Esophagus squamous epithelium (tissue), 5 donors: Measurements from ENCODE around the gene MRGPRD. TPM values are rescaled to one million over a fixed set of nuclear protein-coding genes. Genes with fewer than 3 reads are reported as not detected.

Experiments used
- DNase-seq: peaks from one replicate; lab custom pipeline; 2025; lab: John Stamatoyannopoulos, UW
- H3K27ac ChIP-seq, 4 donors: fragments of 200-600 bp; sonication (generic); one replicate each; pipeline ENCODE4 v1.5.1; 2016 to 2019; ENCODE audit warnings: mild to moderate bottlenecking in 1 of 4
- H3K27me3 ChIP-seq, 4 donors: fragments of 200-600 bp; sonication (generic); 1 replicate in 3 of 4; 2 replicates in 1 of 4; pipeline versions ENCODE4 v1.5.1 to v1.6.0; 2017 to 2021; ENCODE audit warnings: antibody characterized with exemption in 1 of 4
- H3K36me3 ChIP-seq, 3 donors: fragments of 200-600 bp; sonication (generic); one replicate each; pipeline ENCODE4 v1.5.1; 2016 to 2019
- H3K4me1 ChIP-seq, 3 donors: fragments of 200-600 bp; sonication (generic); one replicate each; pipeline ENCODE4 v1.5.1; 2017 to 2019
- H3K4me3 ChIP-seq, 4 donors: fragments of 200-600 bp; sonication (generic); 1 replicate in 3 of 4; 2 replicates in 1 of 4; pipeline ENCODE4 v1.5.1; 2016 to 2019; ENCODE audit warnings: mild to moderate bottlenecking in 2 of 4, moderate library complexity in 1 of 4
- H3K9me3 ChIP-seq, 3 donors: fragments of 200-600 bp; sonication (generic); one replicate each; pipeline ENCODE4 v1.5.1; 2016 to 2019
- CTCF ChIP-seq, 6 experiments: fragments of 450-650 bp in 4 of 6; fragments of 200-600 bp in 2 of 6; sonication (generic) in 2 of 6; IDR thresholded peaks; one replicate each; pipeline ENCODE4 v1.5.1; 2016 to 2019; ENCODE audit warnings: antibody characterized with exemption in 6 of 6, mild to moderate bottlenecking in 4 of 6, moderate library complexity in 4 of 6
- POLR2A ChIP-seq, 4 donors: fragments of 450-650 bp; IDR thresholded peaks; one replicate each; pipeline ENCODE4 v1.6.1; 2017; ENCODE audit warnings: antibody characterized with exemption in 4 of 4, mild to moderate bottlenecking in 4 of 4, moderate library complexity in 3 of 4
- WGBS, 2 donors: methylation state at CpG; one replicate each; pipeline ENCODE4 v1.1.5; 2018; 5-methylcytosine and 5-hydroxymethylcytosine counted together
- intact Hi-C: fragments of 100-400 bp; cut with DNase I; formaldehyde crosslinking; loops from one replicate; pipeline ENCODE4 v1.15.0; 2022
- total RNA-seq, 4 donors: library from RNA; depleted of rRNA; stranded (reverse); fragments of >200 nt; gene quantifications; one replicate each; pipeline ENCODE4 v1.1.0, GENCODE V29; 2016
- donor health status: DM: yes; HTN: yes; CAD: no.

Gene MRGPRD
- total RNA-seq, 4 donors from 2014 or later: not detected

DNA sequence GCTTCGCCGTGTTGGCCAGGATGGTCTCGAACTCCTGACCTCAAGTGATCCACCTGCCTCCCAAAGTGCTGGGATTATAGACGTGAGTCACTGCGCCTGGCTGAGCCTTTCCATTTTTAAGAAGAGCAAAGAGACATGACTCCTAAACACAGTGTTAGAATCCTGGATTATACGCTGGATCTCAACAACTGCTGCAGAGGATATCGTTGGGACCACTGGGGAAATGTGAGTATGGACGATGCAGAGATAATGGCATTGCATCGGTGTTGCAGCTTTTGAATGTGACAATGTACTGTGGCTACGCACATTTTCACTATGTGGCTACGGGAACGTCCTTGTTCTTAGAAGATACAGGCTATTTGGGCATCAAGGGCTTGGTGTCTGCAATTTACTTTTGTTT lies 26.0 kb upstream of the MRGPRD start:
- H3K27ac ChIP-seq: peak overlapping the region; percentile 32 to 93 (median 91)
- peaks cover 0 to 28% (median 3%) of the 10 kb centered on the region in 3 donors for H3K36me3 ChIP-seq
- TF ChIP-seq POLR2A (IDR thresholded peaks at IDR 0.05): no peak
- no peak for TF ChIP-seq CTCF (IDR thresholded peaks at IDR 0.05)
- H3K9me3 ChIP-seq: no peaks in the 10 kb centered on the region
- peaks cover 0 to 23% (median 0%) of the 10 kb centered on the region in 4 donors for H3K27me3 ChIP-seq
- no peak overlapping the region for H3K4me3 ChIP-seq
- no peak for DNase-seq
- intact Hi-C loops: no loop called here
- WGBS, 2 donors: 81 to 85% methylated on average over 6 to 12 of the region's 12 CpGs
- H3K4me1 ChIP-seq: peaks cover 26 to 98% (median 68%) of the 10 kb centered on the region in 3 donors

GRCh38 chr11:69005631-69006368 lies 25.0 kb upstream of the MRGPRD start:
- WGBS, 2 donors: 83 to 88% methylated on average over 16 to 18 of the region's 48 CpGs

GRCh38 chr11:69005183-69005630 lies 24.4 kb upstream of the MRGPRD start:
- Histone ChIP-seq H3K4me1 (peaks cover 13 to 98% (median 73%) of the 10 kb centered on the region in 3 donors), H3K9me3 (no peaks in the 10 kb centered on the region), H3K27ac (peak overlapping the region; percentile 49 to 93 (median 88)), H3K4me3 (no peak overlapping the region), H3K36me3 (peaks cover 0 to 28% (median 3%) of the 10 kb centered on the region in 3 donors), H3K27me3 (peaks cover 0 to 8% (median 0%) of the 10 kb centered on the region in 4 donors)
- intact Hi-C loops: no loop called here
- DNase-seq: no peak
- no peak for TF ChIP-seq CTCF (IDR thresholded peaks at IDR 0.05)
- TF ChIP-seq POLR2A (IDR thresholded peaks at IDR 0.05): no peak
- 82 to 90% methylated on average over 2 to 7 of the region's 27 CpGs for WGBS, 2 donors

More at GRCh38 chr11:69005631-69006368, 25.0 kb upstream of the MRGPRD start:
- peaks cover 19 to 98% (median 73%) of the 10 kb centered on the region in 3 donors for H3K4me1 ChIP-seq
- no peak for TF ChIP-seq POLR2A (IDR thresholded peaks at IDR 0.05)
- no peak for TF ChIP-seq CTCF (IDR thresholded peaks at IDR 0.05)
- no peak for DNase-seq
- peak overlapping the region; percentile 32 to 93 (median 88) for H3K27ac ChIP-seq
- no peaks in the 10 kb centered on the region for H3K9me3 ChIP-seq
- no peak overlapping the region for H3K4me3 ChIP-seq
- intact Hi-C loops: no loop called here
- H3K27me3 ChIP-seq: peaks cover 0 to 13% (median 0%) of the 10 kb centered on the region in 4 donors
- peaks cover 0 to 28% (median 3%) of the 10 kb centered on the region in 3 donors for H3K36me3 ChIP-seq

DNA sequence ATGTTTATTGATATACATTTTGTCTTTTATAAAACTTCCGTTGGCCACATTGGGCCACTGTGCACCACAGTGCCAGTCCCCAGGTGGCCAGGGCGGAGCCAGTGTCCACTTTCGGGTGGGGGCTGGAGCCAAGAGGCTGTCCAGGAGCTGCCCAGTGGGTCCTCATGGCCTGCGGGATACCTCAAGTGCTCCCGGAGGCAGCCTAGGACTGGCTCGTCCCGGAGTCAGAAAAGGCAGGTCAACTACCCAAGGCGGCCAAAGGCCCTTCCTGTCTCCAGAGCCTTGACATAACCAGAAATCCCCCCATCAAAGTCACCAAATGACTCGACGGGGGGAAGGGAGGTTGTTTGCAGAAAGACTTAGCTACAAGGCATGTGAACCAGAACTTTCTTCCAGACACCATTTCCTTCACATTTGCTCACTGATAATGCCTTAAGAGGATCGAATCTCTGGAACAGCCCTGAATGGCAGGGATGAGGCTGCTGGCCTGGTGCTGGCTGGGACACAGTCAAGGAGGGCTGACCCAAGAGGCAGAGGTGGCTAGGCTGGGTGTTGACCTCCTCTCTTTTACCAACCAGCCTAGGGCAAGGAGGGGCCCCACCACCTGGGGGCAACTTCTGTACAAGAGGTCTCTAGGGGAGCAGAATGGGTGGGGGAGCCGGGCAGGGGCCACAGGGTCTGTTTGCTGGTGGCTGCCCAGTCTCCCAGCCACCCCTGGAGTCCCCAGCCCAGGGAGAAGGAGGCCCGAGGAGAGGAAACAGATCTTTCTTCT lies 23.8 kb upstream of the MRGPRD start:
- DNase-seq: no peak
- no peaks in the 10 kb centered on the region for H3K9me3 ChIP-seq
- H3K27me3 ChIP-seq: peaks cover 0 to 4% (median 0%) of the 10 kb centered on the region in 4 donors
- peaks cover 0 to 28% (median 3%) of the 10 kb centered on the region in 3 donors for H3K36me3 ChIP-seq
- 57 to 59% methylated on average over 5 to 8 of the region's 13 CpGs for WGBS, 2 donors
- H3K4me3 ChIP-seq: no peak overlapping the region
- H3K27ac ChIP-seq: peak overlapping the region; percentile 49 to 93 (median 88)
- TF ChIP-seq CTCF (IDR thresholded peaks at IDR 0.05) (no peak), POLR2A (IDR thresholded peaks at IDR 0.05) (no peak)
- intact Hi-C loops: no loop called here
- peaks cover 11 to 98% (median 72%) of the 10 kb centered on the region in 3 donors for H3K4me1 ChIP-seq
